ENCODE results near the gene ENPEP. TPM values are rescaled to one million over a fixed set of nuclear protein-coding genes. Genes with fewer than 3 reads are reported as not detected.

ENPEP gene
- total RNA-seq, 1 experiment from 2014 or later, result 5.0 TPM

- DNase-seq (ENCODE audit: low read depth), result peak; percentile 39
- in situ Hi-C loops (cut with HindIII; ENCODE audit: low pct_unique_long_range_greater_than_20kb, low sequenced_read_pairs), result no loop called here
These were observed 35.1 kb downstream of the ENPEP start for GRCh38 chr4:110510955-110511544.

- in situ Hi-C loops (cut with HindIII; ENCODE audit: low pct_unique_long_range_greater_than_20kb, low sequenced_read_pairs), result no loop called here
- no peak for DNase-seq (ENCODE audit: low read depth)
These were observed 36.9 kb downstream of the ENPEP start for GRCh38 chr4:110512901-110513300.

- in situ Hi-C loops (cut with HindIII; ENCODE audit: low pct_unique_long_range_greater_than_20kb, low sequenced_read_pairs), result no loop called here
- DNase-seq (ENCODE audit: low read depth), result peak; percentile 36
These were observed 39.0 kb downstream of the ENPEP start for GRCh38 chr4:110514889-110515479.

- no peak for DNase-seq (ENCODE audit: low read depth)
- in situ Hi-C loops (cut with HindIII; ENCODE audit: low pct_unique_long_range_greater_than_20kb, low sequenced_read_pairs), result no loop called here
These were observed 39.7 kb downstream of the ENPEP start for GRCh38 chr4:110515676-110516075.

GRCh38 chr4:110516106-110516922, 40.4 kb downstream of the ENPEP start:
- in situ Hi-C loops (cut with HindIII; ENCODE audit: low pct_unique_long_range_greater_than_20kb, low sequenced_read_pairs), result no loop called here
- DNase-seq (ENCODE audit: low read depth), result peak; percentile 76

- in situ Hi-C loops (cut with HindIII; ENCODE audit: low pct_unique_long_range_greater_than_20kb, low sequenced_read_pairs), result no loop called here
- DNase-seq (ENCODE audit: low read depth), result no peak
These were observed 43.0 kb downstream of the ENPEP start for GRCh38 chr4:110518889-110519490.

GRCh38 chr4:110520886-110521285, 44.9 kb downstream of the ENPEP start:
- in situ Hi-C loops (cut with HindIII; ENCODE audit: low pct_unique_long_range_greater_than_20kb, low sequenced_read_pairs), result no loop called here

GRCh38 chr4:110526589-110526988, 50.6 kb downstream of the ENPEP start:
- in situ Hi-C loops (cut with HindIII; ENCODE audit: low pct_unique_long_range_greater_than_20kb, low sequenced_read_pairs), result no loop called here
- no peak for DNase-seq (ENCODE audit: low read depth)

More at GRCh38 chr4:110520886-110521285, 44.9 kb downstream of the ENPEP start:
- no peak for DNase-seq (ENCODE audit: low read depth)

GRCh38 chr4:110527156-110527555, 51.2 kb downstream of the ENPEP start:
- in situ Hi-C loops (cut with HindIII; ENCODE audit: low pct_unique_long_range_greater_than_20kb, low sequenced_read_pairs), result no loop called here
- DNase-seq (ENCODE audit: low read depth), result no peak

- DNase-seq (ENCODE audit: low read depth), result peak; percentile 8
- in situ Hi-C loops (cut with HindIII; ENCODE audit: low pct_unique_long_range_greater_than_20kb, low sequenced_read_pairs), result no loop called here
These were observed 57.1 kb downstream of the ENPEP start for GRCh38 chr4:110532901-110533589.

- in situ Hi-C loops (cut with HindIII; ENCODE audit: low pct_unique_long_range_greater_than_20kb, low sequenced_read_pairs), result no loop called here
- no peak for DNase-seq (ENCODE audit: low read depth)
These were observed 57.6 kb downstream of the ENPEP start for GRCh38 chr4:110533590-110533910.

- in situ Hi-C loops (cut with HindIII; ENCODE audit: low pct_unique_long_range_greater_than_20kb, low sequenced_read_pairs), result no loop called here
- peak; percentile 87 for DNase-seq (ENCODE audit: low read depth)
These were observed 58.0 kb downstream of the ENPEP start for GRCh38 chr4:110533940-110534339.

GRCh38 chr4:110540581-110540980, 64.6 kb downstream of the ENPEP start:
- no peak for DNase-seq (ENCODE audit: low read depth)
- in situ Hi-C loops (cut with HindIII; ENCODE audit: low pct_unique_long_range_greater_than_20kb, low sequenced_read_pairs), result no loop called here

GRCh38 chr4:110540982-110541451, 65.1 kb downstream of the ENPEP start:
- DNase-seq (ENCODE audit: low read depth), result no peak
- in situ Hi-C loops (cut with HindIII; ENCODE audit: low pct_unique_long_range_greater_than_20kb, low sequenced_read_pairs), result no loop called here

- in situ Hi-C loops (cut with HindIII; ENCODE audit: low pct_unique_long_range_greater_than_20kb, low sequenced_read_pairs), result no loop called here
- DNase-seq (ENCODE audit: low read depth), result no peak
These were observed 67.6 kb downstream of the ENPEP start for GRCh38 chr4:110543577-110543976.

GRCh38 chr4:110544594-110544993, 68.6 kb downstream of the ENPEP start:
- in situ Hi-C loops (cut with HindIII; ENCODE audit: low pct_unique_long_range_greater_than_20kb, low sequenced_read_pairs), result no loop called here
- DNase-seq (ENCODE audit: low read depth), result no peak

GRCh38 chr4:110550260-110550659, 74.3 kb downstream of the ENPEP start:
- no peak for DNase-seq (ENCODE audit: low read depth)
- in situ Hi-C loops (cut with HindIII; ENCODE audit: low pct_unique_long_range_greater_than_20kb, low sequenced_read_pairs), result no loop called here

GRCh38 chr4:110553197-110553596, 77.2 kb downstream of the ENPEP start:
- DNase-seq (ENCODE audit: low read depth), result no peak
- in situ Hi-C loops (cut with HindIII; ENCODE audit: low pct_unique_long_range_greater_than_20kb, low sequenced_read_pairs), result no loop called here

- no peak for DNase-seq (ENCODE audit: low read depth)
- in situ Hi-C loops (cut with HindIII; ENCODE audit: low pct_unique_long_range_greater_than_20kb, low sequenced_read_pairs), result no loop called here
These were observed 91.3 kb downstream of the ENPEP start for GRCh38 chr4:110567214-110567613.

Data from Caki2 (cell line).